SH-SY5Y (cell line): Measurements from ENCODE around the gene APC.

Experiments
- GATA2 ChIP-seq: IDR thresholded peaks from 2 replicates; pipeline ENCODE4 v1.6.1; 2011; ENCODE audit warnings: mild to moderate bottlenecking, low read depth, low read length
- GATA3 ChIP-seq: IDR thresholded peaks from 2 replicates; pipeline ENCODE4 v1.6.1; 2011; ENCODE audit warnings: low read depth, mild to moderate bottlenecking, low read length, moderate library complexity

- TF ChIP-seq GATA3 (no peak), GATA2 (no peak)
These were observed 17.1 kb upstream of the APC start for GRCh38 chr5:112720576-112720975.
